ENCODE results near the gene EVI5L.

Gene EVI5L

GRCh38 chr19:7850000-7850813 lies 20.2 kb downstream of the EVI5L start:
- no peak for DNase-seq (ENCODE audit: low read depth, low spot score)
- no peak for TF ChIP-seq CTCF (IDR thresholded peaks at IDR 0.05; ENCODE audit: insufficient read depth, low read length, missing control alignments)
- POLR2A ChIA-PET, result interaction anchor here (0.9 kb wide), 1 partner anchor 13 kb away, joined by 4 read pairs; no protein-coding TSS in a partner anchor
- H3K4me3 ChIP-seq (ENCODE audit: low read depth, low read length), result no peak overlapping the region
- CTCF ChIA-PET, result interaction anchor here (0.9 to 4.9 kb wide), 5 partner anchors 15 to 68 kb away, joined by 3 to 45 read pairs (median 3); no protein-coding TSS in a partner anchor

GRCh38 chr19:7850945-7851622 lies 21.1 kb downstream of the EVI5L start:
- DNase-seq (ENCODE audit: low read depth, low spot score), result no peak
- H3K4me3 ChIP-seq (ENCODE audit: low read depth, low read length), result no peak overlapping the region
- CTCF ChIA-PET, result interaction anchor here (0.9 to 4.9 kb wide), 6 partner anchors 14 to 67 kb away, joined by 3 to 45 read pairs (median 4); no protein-coding TSS in a partner anchor
- TF ChIP-seq CTCF (IDR thresholded peaks at IDR 0.05; ENCODE audit: insufficient read depth, low read length, missing control alignments), result no peak
- POLR2A ChIA-PET, result interaction anchor here (0.9 kb wide), 1 partner anchor 12 kb away, joined by 4 read pairs; no protein-coding TSS in a partner anchor

GRCh38 chr19:7851623-7852500 lies 21.8 kb downstream of the EVI5L start:
- POLR2A ChIA-PET, result no interaction called here
- no peak overlapping the region for H3K4me3 ChIP-seq (ENCODE audit: low read depth, low read length)
- no peak for DNase-seq (ENCODE audit: low read depth, low spot score)
- TF ChIP-seq CTCF (IDR thresholded peaks at IDR 0.05; ENCODE audit: insufficient read depth, low read length, missing control alignments), result no peak
- CTCF ChIA-PET, result interaction anchor here (0.6 to 4.9 kb wide), 23 partner anchors 7 to 283 kb away, joined by 3 to 45 read pairs (median 6); partner anchors contain the start of genes CTXN1, LRRC8E and TIMM44

- peak; percentile 86 for TF ChIP-seq CTCF (IDR thresholded peaks at IDR 0.05; ENCODE audit: insufficient read depth, low read length, missing control alignments)
- ChIA-PET POLR2A (interaction anchor here (0.8 kb wide), 1 partner anchor 337 kb away, joined by 3 read pairs; the partner anchor contains the start of gene ZNF358), CTCF (interaction anchor here (0.6 to 4.9 kb wide), 24 partner anchors 8 to 285 kb away, joined by 3 to 45 read pairs (median 6); partner anchors contain the start of genes CTXN1, LRRC8E and TIMM44)
- no peak for DNase-seq (ENCODE audit: low read depth, low spot score)
- no peak overlapping the region for H3K4me3 ChIP-seq (ENCODE audit: low read depth, low read length)
These were observed 23.1 kb downstream of the EVI5L start for GRCh38 chr19:7852851-7853769.

- TF ChIP-seq CTCF (IDR thresholded peaks at IDR 0.05; ENCODE audit: insufficient read depth, low read length, missing control alignments), result no peak
- DNase-seq (ENCODE audit: low read depth, low spot score), result no peak
- H3K4me3 ChIP-seq (ENCODE audit: low read depth, low read length), result no peak overlapping the region
- ChIA-PET CTCF (interaction anchor here (0.9 to 4.9 kb wide), 19 partner anchors 8 to 91 kb away, joined by 3 to 45 read pairs (median 9); partner anchors contain the start of genes CTXN1, LRRC8E and TIMM44), POLR2A (interaction anchor here (0.8 kb wide), 1 partner anchor 338 kb away, joined by 3 read pairs; the partner anchor contains the start of gene ZNF358)
These were observed 23.7 kb downstream of the EVI5L start for GRCh38 chr19:7853770-7854128.

Data from AG04449 (cell line).